Measurements from ENCODE around the gene SDCCAG8. TPM values are rescaled to one million over a fixed set of nuclear protein-coding genes. Genes with fewer than 3 reads are reported as not detected.

Gene SDCCAG8
- polyA plus RNA-seq, 2 of the 4 experiments (the other 2 are of a cell fraction) = 48.8 to 64.8 TPM

DNA sequence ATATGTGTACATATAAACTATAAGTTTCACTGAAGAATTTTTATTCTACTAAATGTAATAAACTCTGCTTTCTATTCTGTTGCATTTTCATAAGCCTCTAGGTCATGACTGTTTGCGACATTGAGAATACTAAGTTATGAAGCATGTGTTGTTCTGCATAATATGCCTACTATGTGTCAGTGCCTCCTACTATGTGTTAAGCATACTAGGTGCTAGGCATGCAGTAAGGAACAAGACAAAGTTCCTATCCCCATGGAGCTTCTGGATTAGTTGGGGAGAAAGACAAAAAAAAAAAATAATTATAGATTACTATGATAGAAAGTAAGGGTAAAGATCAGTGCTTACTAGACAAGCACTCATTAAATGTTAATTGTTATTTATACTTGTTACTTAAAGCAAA, 1.3 kb downstream of the SDCCAG8 start (continued):
- no peak for TF ChIP-seq POLR2AphosphoS2 (conservative IDR thresholded peaks at IDR 0.05; ENCODE audit: low read length)
- TF ChIP-seq, protein P1, sequence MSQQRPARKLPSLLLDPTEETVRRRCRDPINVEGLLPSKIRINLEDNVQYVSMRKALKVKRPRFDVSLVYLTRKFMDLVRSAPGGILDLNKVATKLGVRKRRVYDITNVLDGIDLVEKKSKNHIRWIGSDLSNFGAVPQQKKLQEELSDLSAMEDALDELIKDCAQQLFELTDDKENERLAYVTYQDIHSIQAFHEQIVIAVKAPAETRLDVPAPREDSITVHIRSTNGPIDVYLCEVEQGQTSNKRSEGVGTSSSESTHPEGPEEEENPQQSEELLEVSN (IDR thresholded peaks at IDR 0.05; ENCODE audit: borderline replicate concordance, low read depth) = no peak
- no peak for TF ChIP-seq HOXB13 (CRISPR knock-in tag; IDR thresholded peaks at IDR 0.05; ENCODE audit: low read depth)

DNA sequence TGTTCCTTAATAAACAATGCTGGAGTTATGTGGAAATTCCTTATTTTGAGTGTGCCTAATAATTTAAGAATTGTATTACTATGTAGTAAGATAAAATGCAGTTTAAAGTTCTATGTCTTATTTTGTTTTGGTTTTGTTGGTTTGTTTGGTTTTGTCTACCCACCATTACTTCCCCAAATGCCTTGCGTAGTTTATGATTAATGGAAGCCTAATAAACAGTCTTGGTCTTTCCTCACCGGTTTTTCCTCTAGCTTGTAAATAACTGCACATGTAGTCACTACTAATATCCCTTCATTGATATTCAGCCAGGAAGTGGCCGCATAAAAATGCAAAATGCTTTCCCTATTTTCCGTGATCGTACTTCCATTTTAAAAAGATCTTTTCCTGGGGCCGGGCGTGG, 2.9 kb downstream of the SDCCAG8 start:
- Histone ChIP-seq H3K4me3 (no peak overlapping the region), H3K4me2 (no peak overlapping the region), H3K4me1 (peaks cover 11% of the 10 kb centered on the region), H3K9me3 (no peaks in the 10 kb centered on the region), H3K27ac (no peak overlapping the region)
- ChIA-PET CTCF (no interaction called here), POLR2A (no interaction called here)
- 93% methylated on average over 7 of the region's 7 CpGs for WGBS (ENCODE audit: missing lambda C conversion rate)
- DNase-seq (ENCODE audit: low read depth in 1 of 2, low spot score in 1 of 2) (no peak), ATAC-seq (no peak), FAIRE-seq (no peak)
- TF ChIP-seq JUN (IDR thresholded peaks at IDR 0.05) (no peak), RAD21 (conservative IDR thresholded peaks at IDR 0.05 in 1 of 2, IDR thresholded peaks at IDR 0.05 in 1 of 2) (no peak), EHMT2 (IDR thresholded peaks at IDR 0.05; ENCODE audit: low read depth) (no peak), POLR2A (IDR thresholded peaks at IDR 0.05; ENCODE audit: low read length) (no peak), TFCP2L1 (CRISPR knock-in tag; IDR thresholded peaks at IDR 0.05) (no peak), GATA3 (IDR thresholded peaks at IDR 0.05; ENCODE audit: borderline replicate concordance) (no peak), KDM5A (IDR thresholded peaks at IDR 0.05) (no peak), RNF2 (IDR thresholded peaks at IDR 0.05; ENCODE audit: borderline replicate concordance, low read depth) (no peak), ZSCAN20 (CRISPR knock-in tag; IDR thresholded peaks at IDR 0.05) (no peak), HOXA7 (CRISPR knock-in tag; IDR thresholded peaks at IDR 0.05) (no peak), MAZ (IDR thresholded peaks at IDR 0.05; ENCODE audit: borderline replicate concordance, low read depth, low read length) (no peak), RCOR1 (IDR thresholded peaks at IDR 0.05; ENCODE audit: low read depth, low read length) (no peak), CBX2 (IDR thresholded peaks at IDR 0.05; ENCODE audit: borderline replicate concordance, low read depth) (no peak), CHD2 (IDR thresholded peaks at IDR 0.05; ENCODE audit: low read length, partially characterized antibody) (no peak), EP300 (IDR thresholded peaks at IDR 0.05) (no peak), MAFK (IDR thresholded peaks at IDR 0.05; ENCODE audit: partially characterized antibody) (no peak), KDM1A (IDR thresholded peaks at IDR 0.05; ENCODE audit: low read depth) (no peak), FOXS1 (CRISPR knock-in tag; IDR thresholded peaks at IDR 0.05) (no peak)
- TF ChIP-seq, protein P2, sequence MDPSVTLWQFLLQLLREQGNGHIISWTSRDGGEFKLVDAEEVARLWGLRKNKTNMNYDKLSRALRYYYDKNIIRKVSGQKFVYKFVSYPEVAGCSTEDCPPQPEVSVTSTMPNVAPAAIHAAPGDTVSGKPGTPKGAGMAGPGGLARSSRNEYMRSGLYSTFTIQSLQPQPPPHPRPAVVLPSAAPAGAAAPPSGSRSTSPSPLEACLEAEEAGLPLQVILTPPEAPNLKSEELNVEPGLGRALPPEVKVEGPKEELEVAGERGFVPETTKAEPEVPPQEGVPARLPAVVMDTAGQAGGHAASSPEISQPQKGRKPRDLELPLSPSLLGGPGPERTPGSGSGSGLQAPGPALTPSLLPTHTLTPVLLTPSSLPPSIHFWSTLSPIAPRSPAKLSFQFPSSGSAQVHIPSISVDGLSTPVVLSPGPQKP (IDR thresholded peaks at IDR 0.05; ENCODE audit: low read depth, low read length) = no peak

DNA sequence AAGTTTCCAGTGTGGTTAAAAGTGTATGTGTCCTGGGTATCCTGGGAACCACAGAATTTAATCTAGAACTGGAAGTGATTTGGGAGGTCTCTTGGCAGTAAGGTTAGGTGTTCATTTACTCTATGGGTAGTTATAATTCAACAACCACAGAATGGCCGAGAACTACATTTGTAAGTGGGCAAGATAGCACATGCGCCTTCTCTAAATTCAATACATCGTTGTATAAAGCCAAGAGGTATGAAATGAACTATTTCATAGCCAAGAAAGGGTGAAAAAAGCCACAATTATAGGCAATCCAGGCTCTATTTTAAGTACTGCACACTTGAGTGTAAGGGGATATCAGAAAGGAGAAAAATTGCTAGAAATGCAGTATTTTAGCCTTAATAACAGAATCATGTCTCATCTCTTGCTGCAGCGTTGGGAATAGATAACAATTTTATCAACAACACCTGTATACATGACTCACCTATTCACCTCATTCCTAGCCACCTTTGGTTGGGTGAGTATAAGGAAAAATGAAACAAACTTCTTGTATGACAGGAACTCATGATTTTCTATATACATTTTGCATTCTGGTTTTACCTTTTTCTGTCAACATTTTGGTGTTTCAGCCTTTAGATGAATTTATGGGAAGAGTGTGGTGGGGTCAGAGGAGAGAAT, 4.5 kb downstream of the SDCCAG8 start:
- Histone ChIP-seq H3K9me3 (no peaks in the 10 kb centered on the region), H3K4me1 (peaks cover 17% of the 10 kb centered on the region), H3K4me2 (no peak overlapping the region), H3K27ac (no peak overlapping the region), H3K4me3 (no peak overlapping the region)
- TF ChIP-seq ESRRA (IDR thresholded peaks at IDR 0.05; ENCODE audit: borderline replicate concordance, low read length) (no peak), RCOR1 (IDR thresholded peaks at IDR 0.05; ENCODE audit: low read depth, low read length) (no peak), FOSL2 (IDR thresholded peaks at IDR 0.05) (no peak), FOSL2 (CRISPR knock-in tag; IDR thresholded peaks at IDR 0.05) (no peak), PHF8 (IDR thresholded peaks at IDR 0.05; ENCODE audit: borderline replicate concordance, low read depth) (no peak), RARB (CRISPR knock-in tag; IDR thresholded peaks at IDR 0.05) (no peak), EHF (CRISPR knock-in tag; IDR thresholded peaks at IDR 0.05) (no peak), GATA3 (IDR thresholded peaks at IDR 0.05; ENCODE audit: borderline replicate concordance) (no peak), KDM1A (IDR thresholded peaks at IDR 0.05; ENCODE audit: low read depth) (no peak), ZC3H11A (IDR thresholded peaks at IDR 0.05) (no peak), CEBPB (IDR thresholded peaks at IDR 0.05) (no peak)
- TF ChIP-seq, protein P3, sequence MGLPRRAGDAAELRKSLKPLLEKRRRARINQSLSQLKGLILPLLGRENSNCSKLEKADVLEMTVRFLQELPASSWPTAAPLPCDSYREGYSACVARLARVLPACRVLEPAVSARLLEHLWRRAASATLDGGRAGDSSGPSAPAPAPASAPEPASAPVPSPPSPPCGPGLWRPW (IDR thresholded peaks at IDR 0.05) = no peak
- TF ChIP-seq, protein P4, sequence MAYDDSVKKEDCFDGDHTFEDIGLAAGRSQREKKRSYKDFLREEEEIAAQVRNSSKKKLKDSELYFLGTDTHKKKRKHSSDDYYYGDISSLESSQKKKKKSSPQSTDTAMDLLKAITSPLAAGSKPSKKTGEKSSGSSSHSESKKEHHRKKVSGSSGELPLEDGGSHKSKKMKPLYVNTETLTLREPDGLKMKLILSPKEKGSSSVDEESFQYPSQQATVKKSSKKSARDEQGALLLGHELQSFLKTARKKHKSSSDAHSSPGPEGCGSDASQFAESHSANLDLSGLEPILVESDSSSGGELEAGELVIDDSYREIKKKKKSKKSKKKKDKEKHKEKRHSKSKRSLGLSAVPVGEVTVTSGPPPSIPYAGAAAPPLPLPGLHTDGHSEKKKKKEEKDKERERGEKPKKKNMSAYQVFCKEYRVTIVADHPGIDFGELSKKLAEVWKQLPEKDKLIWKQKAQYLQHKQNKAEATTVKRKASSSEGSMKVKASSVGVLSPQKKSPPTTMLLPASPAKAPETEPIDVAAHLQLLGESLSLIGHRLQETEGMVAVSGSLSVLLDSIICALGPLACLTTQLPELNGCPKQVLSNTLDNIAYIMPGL (CRISPR knock-in tag; IDR thresholded peaks at IDR 0.05; ENCODE audit: borderline replicate concordance) = no peak
- ChIA-PET CTCF (no interaction called here), POLR2A (no interaction called here)
- ATAC-seq (no peak), FAIRE-seq (no peak), DNase-seq (ENCODE audit: low read depth in 1 of 2, low spot score in 1 of 2) (no peak)
- 59% methylated on average over 4 of the region's 4 CpGs for WGBS (ENCODE audit: missing lambda C conversion rate)

Measured in A549 (cell line).